Stimulated activated CD8-positive, alpha-beta memory T cell treated with anti-CD3 and anti-CD28 coated beads, Interleukin-4, amount 100 ng/mL, for 1 hour (primary cell): ENCODE measurements around the gene PARD3B.

Source experiments
- DNase-seq, 2 donors: peaks; one replicate each; pipeline ENCODE4 v3.0.0-alpha.2; 2020; ENCODE audit warnings: low read depth in 2 of 2, low spot score in 1 of 2

The PARD3B gene

GRCh38 chr2:204544961-204545860 is at the start of gene PARD3B:
TSS of gene PARD3B (plus strand) at chr2:204545475. CDS start at chr2:204546000, 525 bp downstream.
- DNase-seq, result no peak

GRCh38 chr2:204496779-204497178 is 48.5 kb upstream of the PARD3B start:
- no peak for DNase-seq

GRCh38 chr2:204497855-204498254 is 47.4 kb upstream of the PARD3B start:
- DNase-seq, result no peak

- DNase-seq, result no peak
Observed at GRCh38 chr2:204498291-204498690, 47.0 kb upstream of the PARD3B start.

- DNase-seq, result no peak
Observed at GRCh38 chr2:204503869-204504268, 41.4 kb upstream of the PARD3B start.

GRCh38 chr2:204504594-204504993 is 40.7 kb upstream of the PARD3B start:
- no peak for DNase-seq

GRCh38 chr2:204505488-204505887 is 39.8 kb upstream of the PARD3B start:
- no peak for DNase-seq

GRCh38 chr2:204505946-204506345 is 39.3 kb upstream of the PARD3B start:
- no peak for DNase-seq

- DNase-seq, result no peak
Observed at GRCh38 chr2:204507636-204508035, 37.6 kb upstream of the PARD3B start.

- no peak for DNase-seq
Observed at GRCh38 chr2:204510709-204511420, 34.4 kb upstream of the PARD3B start.

- no peak for DNase-seq
Observed at GRCh38 chr2:204514439-204514838, 30.8 kb upstream of the PARD3B start.

- no peak for DNase-seq
Observed at GRCh38 chr2:204515416-204515815, 29.9 kb upstream of the PARD3B start.

GRCh38 chr2:204517154-204517553 is 28.1 kb upstream of the PARD3B start:
- DNase-seq, result no peak

- DNase-seq, result no peak
Observed at GRCh38 chr2:204529795-204530463, 15.3 kb upstream of the PARD3B start.

GRCh38 chr2:204530464-204530805 is 14.8 kb upstream of the PARD3B start:
- DNase-seq, result no peak

GRCh38 chr2:204533629-204534370 is 11.5 kb upstream of the PARD3B start:
- no peak for DNase-seq

- DNase-seq, result no peak
Observed at GRCh38 chr2:204535356-204535755, 9.9 kb upstream of the PARD3B start.

- no peak for DNase-seq
Observed at GRCh38 chr2:204535764-204536163, 9.5 kb upstream of the PARD3B start.

- no peak for DNase-seq
Observed at GRCh38 chr2:204538182-204539018, 6.9 kb upstream of the PARD3B start.

- no peak for DNase-seq
Observed at GRCh38 chr2:204539019-204539385, 6.3 kb upstream of the PARD3B start.
